Breast epithelium (tissue), 4 donors: Measurements from ENCODE around the gene PDZD8. TPM values are rescaled to one million over a fixed set of nuclear protein-coding genes. Genes with fewer than 3 reads are reported as not detected.

ENCODE experiments used
- DNase-seq, 2 donors: peaks; one replicate each; pipeline ENCODE4 v3.0.0-alpha.2; 2019; ENCODE audit warnings: low spot score in 2 of 2
- H3K27ac ChIP-seq, 2 donors: fragments of 200-600 bp; sonication (generic) in 1 of 2; one replicate each; pipeline ENCODE4 v1.5.1; 2016 to 2019; ENCODE audit warnings: mild to moderate bottlenecking in 1 of 2
- H3K27me3 ChIP-seq, 2 donors: fragments of 200-600 bp; sonication (generic) in 1 of 2; one replicate each; pipeline versions ENCODE4 v1.5.1 to v1.6.0; 2017 to 2019; ENCODE audit warnings: control low read depth in 1 of 2, mild to moderate bottlenecking in 1 of 2
- H3K36me3 ChIP-seq: fragments of 200-600 bp; one replicate; pipeline ENCODE4 v1.5.1; 2019
- H3K4me1 ChIP-seq, 2 donors: fragments of 200-600 bp; sonication (generic); one replicate each; pipeline ENCODE4 v1.5.1; 2016 to 2019; ENCODE audit warnings: control low read depth in 1 of 2
- H3K4me3 ChIP-seq, 3 donors: fragments of 200-600 bp; sonication (generic); 1 replicate in 2 of 3; 2 replicates in 1 of 3; pipeline ENCODE4 v1.5.1; 2016 to 2019; ENCODE audit warnings: mild to moderate bottlenecking in 3 of 3, moderate library complexity in 2 of 3
- H3K9me3 ChIP-seq, 2 donors: fragments of 200-600 bp; sonication (generic) in 1 of 2; one replicate each; pipeline ENCODE4 v1.5.1; 2016 to 2019; ENCODE audit warnings: control low read depth in 1 of 2
- CTCF ChIP-seq, 3 donors: fragments of 450-650 bp; IDR thresholded peaks; one replicate each; pipeline ENCODE4 v1.5.1; 2016 to 2017; ENCODE audit warnings: antibody characterized with exemption in 3 of 3, mild to moderate bottlenecking in 3 of 3, moderate library complexity in 3 of 3
- POLR2A ChIP-seq: fragments of 450-650 bp; IDR thresholded peaks from one replicate; pipeline ENCODE4 v1.6.1; 2016; ENCODE audit warnings: antibody characterized with exemption, mild to moderate bottlenecking, moderate library complexity
- POLR2AphosphoS5 ChIP-seq, 3 donors: sonication (generic); formaldehyde crosslinking; IDR thresholded peaks; one replicate each; pipeline ENCODE4 v1.6.1; 2017; ENCODE audit warnings: antibody characterized with exemption in 3 of 3
- intact Hi-C: fragments of 100-400 bp; cut with DNase I; formaldehyde crosslinking; loops from one replicate; pipeline ENCODE4 v1.15.1; 2023; ENCODE audit warnings: low total_unique reads
- total RNA-seq, 3 donors: library from RNA; depleted of rRNA; stranded (reverse); fragments of >200 nt; gene quantifications; one replicate each; pipeline ENCODE4 v1.1.0, GENCODE V29; 2016

PDZD8 gene
- total RNA-seq, 3 donors from 2014 or later: 27.5 to 51.2 (median 27.9) TPM

- intact Hi-C loops: no loop called here
- Histone ChIP-seq H3K9me3 (no peaks in the 10 kb centered on the region), H3K4me1 (no peaks in the 10 kb centered on the region), H3K27me3 (no peaks in the 10 kb centered on the region), H3K27ac (no peak overlapping the region), H3K4me3 (no peak overlapping the region), H3K36me3 (no peaks in the 10 kb centered on the region)
- DNase-seq: no peak
- TF ChIP-seq CTCF (IDR thresholded peaks at IDR 0.05): no peak
Measured at GRCh38 chr10:117411479-117412399, 36.5 kb upstream of the PDZD8 start.

DNA sequence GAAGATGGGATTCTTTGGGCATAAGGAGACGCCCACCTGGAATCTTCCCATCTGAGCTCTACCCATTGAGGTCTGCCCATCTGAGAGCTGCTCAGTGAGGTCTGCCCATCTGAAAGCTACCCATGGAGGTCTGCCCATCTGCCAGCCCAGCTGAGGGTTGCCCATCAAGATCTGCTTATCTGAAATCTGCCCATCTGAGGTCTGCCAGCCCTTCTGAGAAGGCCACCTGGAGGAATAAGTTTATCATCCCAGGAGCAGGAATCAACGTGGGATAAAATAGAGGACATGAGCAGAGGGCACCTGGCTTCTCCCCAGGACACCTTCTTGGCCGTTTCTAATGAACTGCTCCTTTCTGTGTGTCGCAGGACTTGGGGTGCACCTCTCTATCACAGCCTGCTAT, 35.3 kb upstream of the PDZD8 start:
- TF ChIP-seq POLR2AphosphoS5 (IDR thresholded peaks at IDR 0.05) (no peak), CTCF (IDR thresholded peaks at IDR 0.05) (no peak), POLR2A (no peak)
- DNase-seq: no peak
- Histone ChIP-seq H3K27me3 (no peaks in the 10 kb centered on the region), H3K4me1 (no peaks in the 10 kb centered on the region), H3K36me3 (no peaks in the 10 kb centered on the region), H3K9me3 (no peaks in the 10 kb centered on the region), H3K27ac (no peak overlapping the region), H3K4me3 (no peak overlapping the region)
- intact Hi-C loops: no loop called here

- H3K27me3 ChIP-seq: no peaks in the 10 kb centered on the region
- TF ChIP-seq POLR2AphosphoS5 (IDR thresholded peaks at IDR 0.05): no peak
- TF ChIP-seq POLR2A: no peak
- DNase-seq: no peak
- no peak overlapping the region for H3K27ac ChIP-seq
- no peaks in the 10 kb centered on the region for H3K4me1 ChIP-seq
- no peak overlapping the region for H3K4me3 ChIP-seq
- intact Hi-C loops: no loop called here
- no peaks in the 10 kb centered on the region for H3K36me3 ChIP-seq
- no peaks in the 10 kb centered on the region for H3K9me3 ChIP-seq
Measured at GRCh38 chr10:117409549-117410305, 34.5 kb upstream of the PDZD8 start.

DNA sequence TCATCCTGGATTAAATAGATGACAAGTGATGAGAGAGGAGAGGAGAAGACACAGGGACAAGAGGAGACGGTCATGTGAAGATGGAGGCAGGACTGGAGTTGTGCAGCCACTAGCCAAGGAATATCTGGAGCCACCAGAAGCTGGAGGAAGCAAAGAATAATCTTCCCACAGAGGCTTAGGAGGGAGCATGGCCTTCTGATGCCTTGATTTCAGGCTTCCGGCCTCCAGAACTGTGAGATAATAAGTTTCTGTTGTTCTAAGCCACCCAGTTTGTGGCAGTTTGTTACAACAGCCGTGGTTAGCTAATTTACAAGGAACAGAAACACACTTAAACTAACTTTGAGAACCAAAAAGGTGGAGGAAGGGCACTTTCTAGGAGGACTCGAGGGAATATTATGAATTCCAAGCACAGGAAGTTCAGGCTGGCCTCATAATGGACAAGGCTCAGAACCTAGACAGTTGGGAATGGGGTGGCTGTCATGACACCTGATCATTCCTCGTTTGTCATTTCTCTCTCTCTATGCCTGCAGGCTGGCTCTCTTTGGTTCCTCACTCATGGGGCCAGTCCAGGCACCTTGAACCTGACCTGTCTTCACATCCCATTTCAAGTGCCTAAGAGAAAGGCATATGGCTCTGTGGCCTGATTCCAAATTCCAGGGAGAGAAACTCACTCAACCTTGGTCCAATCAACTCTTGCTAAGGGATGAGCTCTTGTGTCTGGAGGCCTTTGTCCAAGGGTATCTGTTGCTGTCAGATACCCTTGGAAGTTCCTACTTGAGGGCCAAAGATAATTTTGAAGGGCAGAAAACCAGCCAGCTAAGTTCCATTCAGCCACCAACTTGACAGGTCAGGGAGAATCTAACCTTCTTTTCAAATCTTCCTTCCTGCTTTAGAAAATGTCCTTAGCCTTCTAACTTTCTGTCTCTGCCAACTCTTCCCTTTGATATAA, 33.5 kb upstream of the PDZD8 start:
- Histone ChIP-seq H3K4me1 (no peaks in the 10 kb centered on the region), H3K27ac (no peak overlapping the region)
- intact Hi-C loops: no loop called here

More for the DNA sequence above, 33.5 kb upstream of the PDZD8 start:
- no peaks in the 10 kb centered on the region for H3K27me3 ChIP-seq
- no peak overlapping the region for H3K4me3 ChIP-seq
- no peaks in the 10 kb centered on the region for H3K36me3 ChIP-seq
- no peak for DNase-seq
- no peaks in the 10 kb centered on the region for H3K9me3 ChIP-seq
- TF ChIP-seq POLR2AphosphoS5 (IDR thresholded peaks at IDR 0.05) (no peak), CTCF (IDR thresholded peaks at IDR 0.05) (no peak), POLR2A (no peak)
